Stomach smooth muscle (tissue), 2 donors: ENCODE data around the gene KPNA1.

ENCODE experiments used
- H3K27ac ChIP-seq: one replicate; pipeline ENCODE4 v1.7.0; 2013; ENCODE audit warnings: mild to moderate bottlenecking, low read length, inconsistent platforms
- H3K27me3 ChIP-seq, 2 donors: one replicate each; pipeline ENCODE4 v1.7.0; 2013; ENCODE audit warnings: low read length in 2 of 2; ENCODE audit not compliant: insufficient read depth in 2 of 2, control insufficient read depth in 1 of 2
- H3K36me3 ChIP-seq, 2 donors: one replicate each; pipeline ENCODE4 v1.7.0; 2013; ENCODE audit warnings: low read length in 2 of 2; ENCODE audit not compliant: control insufficient read depth in 2 of 2, insufficient read depth in 2 of 2
- H3K4me1 ChIP-seq: one replicate; pipeline ENCODE4 v1.7.0; 2013; ENCODE audit warnings: low read length; ENCODE audit not compliant: control insufficient read depth, insufficient read depth
- H3K4me3 ChIP-seq, 2 donors: one replicate each; pipeline ENCODE4 v1.7.0; 2013; ENCODE audit warnings: low read length in 2 of 2
- H3K9ac ChIP-seq, 2 donors: one replicate each; pipeline ENCODE4 v1.7.0; 2013; ENCODE audit warnings: low read length in 2 of 2, mild to moderate bottlenecking in 1 of 2
- H3K9me3 ChIP-seq, 2 donors: one replicate each; pipeline ENCODE4 v1.7.0; 2013; ENCODE audit warnings: low read length in 2 of 2; ENCODE audit not compliant: control insufficient read depth in 2 of 2
- donor health status: healthy.
- donor health status: Pancreatic carcinoma.

KPNA1 gene

DNA sequence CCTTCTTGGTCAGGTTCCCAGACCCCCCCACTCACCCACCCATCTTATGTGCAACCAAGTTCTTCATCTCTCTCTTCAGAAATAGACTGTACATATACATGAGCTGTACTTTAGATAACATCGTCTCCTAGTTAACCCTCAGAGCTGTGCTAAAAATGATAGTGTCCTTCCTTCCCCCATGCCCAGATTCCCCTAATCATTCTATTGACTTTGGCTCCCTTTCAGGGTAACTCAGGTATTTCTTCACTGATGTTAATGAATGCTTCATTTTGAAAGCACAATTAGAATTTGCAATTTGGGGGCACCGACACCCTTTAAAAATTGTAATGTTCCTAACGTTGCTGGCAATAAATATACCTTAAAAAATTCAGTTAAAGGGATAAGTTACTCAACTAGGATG, 38.4 kb upstream of the KPNA1 start:
- Histone ChIP-seq H3K36me3 (peaks cover 32 to 47% of the 10 kb centered on the region in 2 donors), H3K9ac (no peak overlapping the region), H3K9me3 (no peaks in the 10 kb centered on the region), H3K4me1 (no peaks in the 10 kb centered on the region), H3K27me3 (no peaks in the 10 kb centered on the region), H3K4me3 (no peak overlapping the region), H3K27ac (no peak overlapping the region)

DNA sequence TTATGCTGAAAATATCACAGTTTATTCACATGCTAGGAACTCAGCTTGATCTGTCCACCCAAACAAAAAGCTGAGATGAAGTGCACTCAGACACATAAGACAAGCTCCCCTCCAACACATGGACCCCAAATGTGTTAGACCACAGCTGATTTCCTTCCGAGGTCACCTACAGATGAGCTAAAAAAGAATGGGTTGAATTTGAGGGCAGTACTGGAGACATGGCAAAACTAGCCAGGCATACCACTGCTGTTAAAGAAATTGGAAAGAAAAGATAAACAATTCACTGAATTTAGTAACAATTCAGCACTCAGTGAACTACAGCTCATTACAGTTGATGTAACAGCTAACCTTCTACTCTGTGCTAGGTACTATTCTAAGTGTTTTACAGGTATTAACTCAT, 33.9 kb upstream of the KPNA1 start:
- Histone ChIP-seq H3K36me3 (peaks cover 31 to 36% of the 10 kb centered on the region in 2 donors), H3K9me3 (no peaks in the 10 kb centered on the region), H3K4me3 (no peak overlapping the region)

DNA sequence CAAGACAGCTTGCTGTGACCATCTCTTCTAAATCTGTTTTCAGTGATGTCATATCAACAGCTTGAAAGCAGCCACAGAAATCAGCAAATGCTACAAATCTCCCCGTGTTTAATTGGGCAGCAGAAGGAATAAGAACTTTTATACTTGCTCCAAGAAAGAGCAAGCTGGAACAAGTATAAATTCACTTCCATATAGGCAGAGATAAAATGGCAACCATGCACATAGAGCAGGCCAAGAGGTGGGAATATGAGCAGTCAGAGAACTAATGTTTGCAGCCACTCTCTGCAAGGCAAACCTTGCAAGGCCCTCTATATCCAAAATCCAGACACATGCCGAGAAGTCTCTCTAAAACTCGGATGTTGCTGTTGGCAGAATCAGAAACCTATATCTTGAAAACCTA, 33.3 kb upstream of the KPNA1 start:
- Histone ChIP-seq H3K4me1 (no peaks in the 10 kb centered on the region), H3K27me3 (no peaks in the 10 kb centered on the region), H3K4me3 (no peak overlapping the region), H3K9me3 (no peaks in the 10 kb centered on the region), H3K36me3 (peaks cover 31 to 36% of the 10 kb centered on the region in 2 donors), H3K9ac (no peak overlapping the region), H3K27ac (no peak overlapping the region)

More for the DNA sequence above, 33.9 kb upstream of the KPNA1 start:
- Histone ChIP-seq H3K9ac (no peak overlapping the region), H3K27me3 (no peaks in the 10 kb centered on the region), H3K4me1 (no peaks in the 10 kb centered on the region), H3K27ac (no peak overlapping the region)

DNA sequence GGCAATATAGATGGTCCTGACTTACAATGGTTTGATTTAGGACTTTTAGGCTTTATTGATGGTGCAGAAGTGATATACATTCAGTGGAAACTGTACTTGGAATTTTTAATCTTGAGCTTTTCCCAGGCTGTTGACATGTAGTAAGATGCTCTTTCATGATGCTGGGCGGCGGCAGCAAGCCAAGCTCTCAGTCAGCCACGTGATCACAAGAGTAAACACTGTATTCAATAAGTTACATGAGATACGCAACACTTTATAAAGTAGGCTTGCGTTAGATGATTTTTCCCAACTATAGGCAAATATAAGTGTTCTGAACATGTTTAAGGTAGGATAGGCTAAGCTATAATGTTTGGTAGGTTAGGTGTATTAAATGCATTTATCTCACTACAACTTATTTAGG, 31.4 kb upstream of the KPNA1 start:
- Histone ChIP-seq H3K36me3 (peaks cover 31 to 34% of the 10 kb centered on the region in 2 donors), H3K9me3 (no peaks in the 10 kb centered on the region), H3K27ac (no peak overlapping the region), H3K27me3 (no peaks in the 10 kb centered on the region), H3K4me1 (no peaks in the 10 kb centered on the region), H3K9ac (no peak overlapping the region), H3K4me3 (no peak overlapping the region)

DNA sequence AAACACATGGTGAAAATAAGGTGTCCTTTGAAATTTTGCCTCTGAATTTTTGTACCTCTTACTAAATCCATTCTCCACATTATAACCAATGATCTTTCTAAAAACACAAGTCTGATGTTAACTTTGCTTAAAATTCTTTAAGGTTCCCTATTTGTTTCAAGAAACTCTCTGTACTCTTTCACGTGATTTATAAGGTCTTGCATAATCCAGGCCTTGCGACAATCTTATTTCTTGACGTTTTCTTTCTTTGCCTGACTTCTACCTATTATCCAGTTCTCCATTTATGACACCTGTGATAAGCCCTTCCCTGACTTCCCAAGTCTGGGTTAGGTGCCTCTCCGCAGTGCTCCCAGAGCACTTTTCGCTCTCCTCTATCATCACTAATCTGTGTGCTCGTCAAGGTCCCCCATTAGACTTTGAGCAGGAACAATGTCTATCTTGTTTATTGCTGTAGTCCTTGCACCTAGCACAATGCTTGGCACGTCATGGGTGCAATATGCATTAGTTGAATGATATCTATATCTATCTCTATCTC, 24.3 kb upstream of the KPNA1 start:
- Histone ChIP-seq H3K27ac (no peak overlapping the region), H3K9ac (no peak overlapping the region), H3K4me1 (no peaks in the 10 kb centered on the region), H3K36me3 (peaks cover 31 to 35% of the 10 kb centered on the region in 2 donors), H3K27me3 (no peaks in the 10 kb centered on the region), H3K9me3 (no peaks in the 10 kb centered on the region), H3K4me3 (no peak overlapping the region)

DNA sequence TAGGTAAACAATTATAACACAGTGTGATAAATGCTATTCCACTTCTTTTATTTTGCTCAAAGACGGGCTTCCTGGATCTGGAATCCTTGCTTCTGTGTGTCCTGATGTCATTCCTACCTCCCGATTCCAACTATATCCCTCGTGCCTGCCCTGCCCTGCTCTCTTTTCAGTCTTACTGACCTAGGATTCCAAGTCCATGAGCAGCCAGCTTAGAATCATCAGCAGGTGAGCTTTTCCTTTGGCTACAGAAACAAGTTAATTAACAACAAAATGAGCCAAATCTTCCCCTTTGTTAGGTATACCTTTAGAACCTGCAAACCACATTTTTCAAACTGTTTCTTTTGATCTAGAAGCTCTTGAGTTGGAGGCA, 21.9 kb upstream of the KPNA1 start:
- Histone ChIP-seq H3K36me3 (peaks cover 50 to 51% of the 10 kb centered on the region in 2 donors), H3K9me3 (no peaks in the 10 kb centered on the region), H3K4me3 (no peak overlapping the region), H3K4me1 (no peaks in the 10 kb centered on the region), H3K27me3 (no peaks in the 10 kb centered on the region), H3K27ac (no peak overlapping the region), H3K9ac (no peak overlapping the region)

DNA sequence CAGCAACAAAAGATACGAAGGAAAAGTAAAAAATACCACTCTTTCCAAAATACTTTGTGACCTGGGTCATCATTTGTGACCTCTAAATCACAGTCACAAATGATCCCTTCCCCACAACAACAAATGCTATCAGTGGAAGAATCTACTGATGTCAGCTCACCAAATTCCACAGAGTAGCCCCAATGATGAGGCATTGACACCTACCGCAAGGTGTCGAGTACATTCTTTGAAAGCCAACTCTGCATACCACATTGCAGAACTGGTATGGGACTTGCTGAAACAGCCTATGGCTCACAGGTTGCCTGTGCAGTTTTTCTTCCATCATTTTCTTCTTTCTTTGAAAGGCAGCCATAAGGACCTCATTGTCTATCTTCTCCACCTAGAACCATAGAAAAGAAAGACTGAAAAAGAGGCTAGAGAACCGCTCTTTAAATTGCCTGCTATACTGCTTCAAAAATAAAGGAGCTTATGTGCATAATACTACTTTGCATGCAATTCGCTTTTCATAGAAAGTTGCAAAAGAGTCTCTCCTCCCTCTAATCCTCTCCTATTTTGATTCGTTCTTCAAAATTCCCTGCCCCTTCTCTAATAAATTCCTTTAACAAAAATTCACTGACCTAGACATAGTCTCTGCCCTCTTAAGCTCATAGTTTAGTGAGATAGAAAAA, 21.4 kb upstream of the KPNA1 start:
- Histone ChIP-seq H3K9me3 (no peaks in the 10 kb centered on the region), H3K4me3 (no peak overlapping the region), H3K36me3 (peaks cover 49 to 50% of the 10 kb centered on the region in 2 donors), H3K4me1 (no peaks in the 10 kb centered on the region), H3K27ac (no peak overlapping the region), H3K27me3 (no peaks in the 10 kb centered on the region), H3K9ac (no peak overlapping the region)

DNA sequence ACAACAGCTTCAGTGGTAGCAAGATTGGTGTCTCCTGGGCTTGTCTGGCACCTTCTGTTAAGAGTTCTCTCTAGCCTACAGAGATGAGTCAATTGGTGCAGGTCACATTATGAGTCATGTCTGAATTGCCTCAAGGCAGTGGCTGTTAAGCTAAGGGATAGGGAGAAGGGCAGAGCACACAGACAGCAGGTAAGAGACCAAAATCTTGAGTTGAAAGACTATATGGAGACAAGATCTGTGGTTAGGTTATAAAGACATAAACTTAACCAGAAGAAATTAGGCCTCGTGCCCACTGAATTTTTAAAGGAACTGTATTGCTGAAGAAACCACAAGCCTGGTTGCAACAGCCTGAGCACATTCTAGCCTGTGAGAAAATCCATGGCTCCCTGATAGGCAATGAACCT, 19.2 kb upstream of the KPNA1 start:
- no peaks in the 10 kb centered on the region for H3K4me1 ChIP-seq
- H3K27me3 ChIP-seq: no peaks in the 10 kb centered on the region
- H3K9ac ChIP-seq: no peak overlapping the region
- H3K9me3 ChIP-seq: no peaks in the 10 kb centered on the region
- no peak overlapping the region for H3K4me3 ChIP-seq
- H3K36me3 ChIP-seq: peaks cover 41 to 49% of the 10 kb centered on the region in 2 donors
- no peak overlapping the region for H3K27ac ChIP-seq

DNA sequence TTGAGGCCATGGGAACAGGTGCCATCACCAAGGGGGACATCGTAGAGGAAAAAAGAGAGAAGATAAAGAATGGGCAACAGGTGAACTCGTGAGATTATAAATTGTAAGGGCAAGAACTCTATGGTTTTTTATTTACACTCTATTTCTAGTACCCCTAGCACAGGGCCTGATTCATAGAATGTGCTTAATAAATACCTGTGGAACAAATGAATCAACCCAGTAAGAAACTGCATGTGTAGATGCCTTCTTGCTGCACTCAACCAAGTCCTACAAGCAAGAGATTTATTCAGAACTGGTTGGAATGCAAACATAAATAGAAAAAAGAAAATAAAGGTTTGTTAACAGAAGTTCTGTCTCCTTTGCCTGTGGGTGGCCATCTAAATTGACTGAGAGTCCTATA, 18.7 kb upstream of the KPNA1 start:
- peaks cover 41 to 44% of the 10 kb centered on the region in 2 donors for H3K36me3 ChIP-seq
- no peak overlapping the region for H3K4me3 ChIP-seq
- no peaks in the 10 kb centered on the region for H3K4me1 ChIP-seq
- H3K27me3 ChIP-seq: no peaks in the 10 kb centered on the region
- H3K9ac ChIP-seq: no peak overlapping the region
- H3K27ac ChIP-seq: no peak overlapping the region
- no peaks in the 10 kb centered on the region for H3K9me3 ChIP-seq

DNA sequence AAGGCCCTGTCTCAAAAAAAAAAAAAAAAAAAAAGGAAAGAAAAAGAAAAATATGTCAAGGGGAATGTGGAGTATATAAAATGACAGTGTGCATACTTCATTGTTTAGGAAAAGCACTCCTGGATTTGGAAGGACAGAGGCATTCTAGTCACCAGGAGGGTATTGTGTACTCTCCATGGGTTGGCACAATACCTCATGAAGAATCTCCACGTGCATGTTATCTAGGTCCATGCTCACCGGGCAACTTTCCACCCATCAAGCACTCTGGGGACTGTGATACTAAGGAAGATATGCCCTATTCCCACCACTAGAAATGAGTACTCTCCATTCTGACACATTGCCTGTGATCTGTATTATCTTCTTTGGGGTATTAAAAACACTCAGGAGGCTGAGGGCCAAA, 15.4 kb upstream of the KPNA1 start:
- Histone ChIP-seq H3K9me3 (no peaks in the 10 kb centered on the region), H3K9ac (no peak overlapping the region), H3K4me1 (no peaks in the 10 kb centered on the region), H3K27me3 (no peaks in the 10 kb centered on the region), H3K27ac (no peak overlapping the region), H3K4me3 (no peak overlapping the region), H3K36me3 (peaks cover 43 to 44% of the 10 kb centered on the region in 2 donors)

DNA sequence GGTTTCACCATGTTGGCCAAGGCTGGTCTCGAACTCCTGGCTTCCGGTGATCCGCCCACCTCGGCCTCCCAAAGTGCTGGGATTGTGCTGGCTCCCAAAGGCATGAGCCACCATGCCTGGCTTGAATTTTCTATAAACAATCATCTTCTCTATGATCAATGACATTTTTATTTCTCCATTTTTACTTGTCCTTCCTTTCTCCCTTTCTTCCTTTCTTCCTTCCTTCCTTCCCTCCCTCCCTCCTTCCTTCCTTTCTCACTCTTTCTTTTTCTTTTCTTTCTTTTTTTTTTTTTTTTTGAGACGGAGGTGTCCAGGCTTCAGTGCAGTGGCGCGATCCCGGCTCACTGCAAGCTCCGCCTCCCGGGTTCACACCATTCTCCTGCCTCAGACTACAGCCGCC, 8.6 kb upstream of the KPNA1 start:
- H3K27me3 ChIP-seq: no peaks in the 10 kb centered on the region

More for the DNA sequence above, 8.6 kb upstream of the KPNA1 start:
- Histone ChIP-seq H3K4me3 (no peak overlapping the region), H3K4me1 (no peaks in the 10 kb centered on the region), H3K27ac (no peak overlapping the region), H3K9me3 (no peaks in the 10 kb centered on the region), H3K9ac (no peak overlapping the region), H3K36me3 (peaks cover 7 to 13% of the 10 kb centered on the region in 2 donors)
